ENCODE measurements around the gene CHN2. TPM values are rescaled to one million over a fixed set of nuclear protein-coding genes. Genes with fewer than 3 reads are reported as not detected.

Gene CHN2
- total RNA-seq, 1 experiment from 2014 or later, result 5.0 TPM

- TF ChIP-seq, protein P1, sequence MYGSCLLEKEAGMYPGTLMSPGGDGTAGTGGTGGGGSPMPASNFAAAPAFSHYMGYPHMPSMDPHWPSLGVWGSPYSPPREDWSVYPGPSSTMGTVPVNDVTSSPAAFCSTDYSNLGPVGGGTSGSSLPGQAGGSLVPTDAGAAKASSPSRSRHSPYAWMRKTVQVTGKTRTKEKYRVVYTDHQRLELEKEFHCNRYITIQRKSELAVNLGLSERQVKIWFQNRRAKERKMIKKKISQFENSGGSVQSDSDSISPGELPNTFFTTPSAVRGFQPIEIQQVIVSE (CRISPR knock-in tag; IDR thresholded peaks at IDR 0.05; ENCODE audit: borderline replicate concordance), result no peak
- TF ChIP-seq, protein P2, sequence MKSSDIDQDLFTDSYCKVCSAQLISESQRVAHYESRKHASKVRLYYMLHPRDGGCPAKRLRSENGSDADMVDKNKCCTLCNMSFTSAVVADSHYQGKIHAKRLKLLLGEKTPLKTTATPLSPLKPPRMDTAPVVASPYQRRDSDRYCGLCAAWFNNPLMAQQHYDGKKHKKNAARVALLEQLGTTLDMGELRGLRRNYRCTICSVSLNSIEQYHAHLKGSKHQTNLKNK (CRISPR knock-in tag; IDR thresholded peaks at IDR 0.05), result no peak
- TF ChIP-seq CBFB (CRISPR knock-in tag; IDR thresholded peaks at IDR 0.05; ENCODE audit: low read depth) (no peak), HMGA2 (CRISPR knock-in tag; IDR thresholded peaks at IDR 0.05) (no peak), ATF6 (CRISPR knock-in tag; IDR thresholded peaks at IDR 0.05) (no peak), CTCF (IDR thresholded peaks at IDR 0.05) (no peak), ZNF121 (CRISPR knock-in tag; IDR thresholded peaks at IDR 0.05) (no peak), E2F4 (CRISPR knock-in tag; IDR thresholded peaks at IDR 0.05; ENCODE audit: borderline replicate concordance, low read depth) (no peak)
- TF ChIP-seq, protein P3, sequence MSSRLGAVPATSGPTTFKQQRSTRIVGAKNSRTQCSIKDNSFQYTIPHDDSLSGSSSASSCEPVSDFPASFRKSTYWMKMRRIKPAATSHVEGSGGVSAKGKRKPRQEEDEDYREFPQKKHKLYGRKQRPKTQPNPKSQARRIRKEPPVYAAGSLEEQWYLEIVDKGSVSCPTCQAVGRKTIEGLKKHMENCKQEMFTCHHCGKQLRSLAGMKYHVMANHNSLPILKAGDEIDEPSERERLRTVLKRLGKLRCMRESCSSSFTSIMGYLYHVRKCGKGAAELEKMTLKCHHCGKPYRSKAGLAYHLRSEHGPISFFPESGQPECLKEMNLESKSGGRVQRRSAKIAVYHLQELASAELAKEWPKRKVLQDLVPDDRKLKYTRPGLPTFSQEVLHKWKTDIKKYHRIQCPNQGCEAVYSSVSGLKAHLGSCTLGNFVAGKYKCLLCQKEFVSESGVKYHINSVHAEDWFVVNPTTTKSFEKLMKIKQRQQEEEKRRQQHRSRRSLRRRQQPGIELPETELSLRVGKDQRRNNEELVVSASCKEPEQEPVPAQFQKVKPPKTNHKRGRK (CRISPR knock-in tag; IDR thresholded peaks at IDR 0.05; ENCODE audit: borderline replicate concordance), result no peak
Measured at GRCh38 chr7:29331163-29331562, 136.6 kb downstream of the CHN2 start (continued).

DNA sequence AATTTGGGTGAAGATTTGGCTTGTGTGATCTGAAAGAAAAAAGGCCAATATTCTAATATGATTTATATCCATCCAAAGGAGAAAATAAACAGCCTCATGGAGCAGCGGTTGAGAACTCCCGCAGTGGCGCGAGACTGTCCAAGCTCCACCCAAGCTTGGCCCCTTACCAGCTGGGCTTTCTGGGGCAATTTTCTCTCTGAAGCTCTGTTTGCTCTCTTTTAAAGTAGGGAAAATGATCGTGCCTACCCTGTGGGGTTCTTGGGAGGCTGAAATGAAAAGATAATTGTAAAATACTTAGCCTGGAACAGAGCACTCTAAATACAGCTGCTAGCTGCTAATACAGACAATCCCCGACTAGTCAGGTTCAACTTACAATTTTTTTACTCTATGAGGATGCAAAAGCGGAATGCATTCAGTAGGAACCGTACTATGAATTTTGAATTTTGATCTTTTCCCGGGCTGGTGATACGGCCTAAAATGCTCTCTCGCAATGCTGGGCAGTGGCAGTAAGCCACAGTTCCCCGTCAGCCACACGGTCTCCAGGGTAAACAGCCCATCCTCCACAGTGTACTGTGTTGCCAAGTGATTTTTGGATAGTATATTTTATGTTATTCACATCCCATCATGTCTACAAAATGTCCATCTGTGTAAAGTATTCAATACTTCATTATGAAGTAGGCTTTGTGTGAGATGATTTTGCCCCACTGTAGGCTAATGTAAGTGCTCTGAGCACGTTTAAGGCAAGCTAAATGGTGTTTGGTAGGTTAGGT is 137.7 kb downstream of the CHN2 start:
- ATAC-seq, result no peak
- H3K36me3 Mint-ChIP-seq, result no peaks in the 10 kb centered on the region
- H3K27me3 Mint-ChIP-seq (ENCODE audit: low read depth), result no peaks in the 10 kb centered on the region
- H3K9me3 Mint-ChIP-seq, result no peaks in the 10 kb centered on the region
- no peak for TF ChIP-seq FOXP4 (CRISPR knock-in tag; IDR thresholded peaks at IDR 0.05)
- TF ChIP-seq MXD4 (CRISPR knock-in tag; IDR thresholded peaks at IDR 0.05; ENCODE audit: borderline replicate concordance), result no peak
- TF ChIP-seq, protein P4, sequence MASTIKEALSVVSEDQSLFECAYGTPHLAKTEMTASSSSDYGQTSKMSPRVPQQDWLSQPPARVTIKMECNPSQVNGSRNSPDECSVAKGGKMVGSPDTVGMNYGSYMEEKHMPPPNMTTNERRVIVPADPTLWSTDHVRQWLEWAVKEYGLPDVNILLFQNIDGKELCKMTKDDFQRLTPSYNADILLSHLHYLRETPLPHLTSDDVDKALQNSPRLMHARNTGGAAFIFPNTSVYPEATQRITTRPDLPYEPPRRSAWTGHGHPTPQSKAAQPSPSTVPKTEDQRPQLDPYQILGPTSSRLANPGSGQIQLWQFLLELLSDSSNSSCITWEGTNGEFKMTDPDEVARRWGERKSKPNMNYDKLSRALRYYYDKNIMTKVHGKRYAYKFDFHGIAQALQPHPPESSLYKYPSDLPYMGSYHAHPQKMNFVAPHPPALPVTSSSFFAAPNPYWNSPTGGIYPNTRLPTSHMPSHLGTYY (CRISPR knock-in tag; IDR thresholded peaks at IDR 0.05), result no peak
- ChIA-PET POLR2A (no interaction called here), CTCF (interaction anchor here (1.1 to 1.2 kb wide), 2 partner anchors 35 to 76 kb away, joined by 3 to 4 read pairs; no protein-coding TSS in a partner anchor)
- no peak overlapping the region for H3K27ac Mint-ChIP-seq
- peaks cover 6% of the 10 kb centered on the region for H3K4me1 Mint-ChIP-seq
- DNase-seq (ENCODE audit: low spot score), result no peak
- H3K4me3 Mint-ChIP-seq, result no peak overlapping the region

Data from WTC11 (cell line).